Measurements from ENCODE around the gene AHNAK2. TPM values are rescaled to one million over a fixed set of nuclear protein-coding genes. Genes with fewer than 3 reads are reported as not detected.
A peak's percentile ranks its signal among the peaks of the same experiment; 100 is the strongest.

Gene AHNAK2
- total RNA-seq, 1 donor from 2014 or later, result 2.5 TPM

- DNase-seq (ENCODE audit: missing footprints) (no peak), ATAC-seq (no peak)
- intact Hi-C loops (cut with DNase I), result no loop called here
Measured at GRCh38 chr14:104993306-104993705, 15.1 kb upstream of the AHNAK2 start.

- intact Hi-C loops (cut with DNase I), result no loop called here
- no peak for ATAC-seq
- peak; percentile 54 for DNase-seq (ENCODE audit: missing footprints)
Measured at GRCh38 chr14:104992501-104992900, 14.3 kb upstream of the AHNAK2 start.

GRCh38 chr14:104991896-104992230 lies 13.7 kb upstream of the AHNAK2 start:
- intact Hi-C loops (cut with DNase I), result no loop called here
- ATAC-seq, result no peak
- no peak for DNase-seq (ENCODE audit: missing footprints)

GRCh38 chr14:104989951-104990303 lies 11.8 kb upstream of the AHNAK2 start:
- intact Hi-C loops (cut with DNase I), result no loop called here
- DNase-seq (ENCODE audit: missing footprints) (no peak), ATAC-seq (no peak)

GRCh38 chr14:104989236-104989950 lies 11.2 kb upstream of the AHNAK2 start:
- intact Hi-C loops (cut with DNase I), result no loop called here
- no peak for DNase-seq (ENCODE audit: missing footprints)

GRCh38 chr14:104986487-104987164 lies 8.5 kb upstream of the AHNAK2 start:
- intact Hi-C loops (cut with DNase I), result loop anchor here (1.0 kb wide), 1 partner anchor 35 kb away; the partner anchor contains the start of gene CDCA4
- no peak for ATAC-seq
- no peak for DNase-seq (ENCODE audit: missing footprints)

More at GRCh38 chr14:104989236-104989950, 11.2 kb upstream of the AHNAK2 start:
- ATAC-seq, result no peak

GRCh38 chr14:104985675-104986486 lies 7.7 kb upstream of the AHNAK2 start, which contains the start of gene CLBA1:
Gene CLBA1 (plus strand): TSS chr14:104985788. CDS start chr14:104986432, 644 bp downstream.
- intact Hi-C loops (cut with DNase I), result loop anchor here (1.0 kb wide), 1 partner anchor 35 kb away; the partner anchor contains the start of gene CDCA4
- peak; percentile 97 for ATAC-seq
- peak; percentile 95 for DNase-seq (ENCODE audit: missing footprints)

GRCh38 chr14:104984056-104984894 lies 6.1 kb upstream of the AHNAK2 start:
- no peak for ATAC-seq
- intact Hi-C loops (cut with DNase I), result no loop called here

GRCh38 chr14:104983231-104983721 lies 5.1 kb upstream of the AHNAK2 start:
- intact Hi-C loops (cut with DNase I), result no loop called here
- ATAC-seq (no peak), DNase-seq (ENCODE audit: missing footprints) (peak; percentile 39)

More at GRCh38 chr14:104984056-104984894, 6.1 kb upstream of the AHNAK2 start:
- peak; percentile 68 for DNase-seq (ENCODE audit: missing footprints)

GRCh38 chr14:104982548-104983230 lies 4.5 kb upstream of the AHNAK2 start:
- DNase-seq (ENCODE audit: missing footprints) (peak; percentile 55), ATAC-seq (no peak)

GRCh38 chr14:104981699-104982541 lies 3.7 kb upstream of the AHNAK2 start:
- ATAC-seq, result no peak
- DNase-seq (ENCODE audit: missing footprints), result peak; percentile 44
- intact Hi-C loops (cut with DNase I), result no loop called here

More at GRCh38 chr14:104982548-104983230, 4.5 kb upstream of the AHNAK2 start:
- intact Hi-C loops (cut with DNase I), result no loop called here

- ATAC-seq (no peak), DNase-seq (ENCODE audit: missing footprints) (peak; percentile 45)
- intact Hi-C loops (cut with DNase I), result no loop called here
Measured at GRCh38 chr14:104980611-104981531, 2.7 kb upstream of the AHNAK2 start.

- ATAC-seq, result peak; percentile 43
- intact Hi-C loops (cut with DNase I), result loop anchor here (2.0 to 10.0 kb wide), 2 partner anchors 41 to 205 kb away; partner anchors contain the start of genes CDCA4 and NUDT14
- DNase-seq (ENCODE audit: missing footprints), result peak; percentile 71
Measured at GRCh38 chr14:104979758-104980610, 1.8 kb upstream of the AHNAK2 start.

- intact Hi-C loops (cut with DNase I), result loop anchor here (2.0 to 10.0 kb wide), 2 partner anchors 42 to 206 kb away; partner anchors contain the start of genes CDCA4 and NUDT14
- ATAC-seq (no peak), DNase-seq (ENCODE audit: missing footprints) (peak; percentile 41)
Measured at GRCh38 chr14:104978746-104979691, 845 bp upstream of the AHNAK2 start.

Data from Right ventricle myocardium inferior (tissue), 1 donor.